Activated naive CD4-positive, alpha-beta T cell treated with Interleukin-2 at 50 U/mL for 16 hours (primary cell): Measurements from ENCODE around the gene FGD6.
"Not testable (repeated sequence)": the region's sequence is repeated elsewhere in the genome, so short reads cannot be mapped to it uniquely, and the experiment has no call there.

Experiments used
- DNase-seq: peaks from one replicate; pipeline ENCODE4 v3.0.0-alpha.2; 2020

Gene FGD6

GRCh38 chr12:95204141-95204866 is 13.0 kb downstream of the FGD6 start:
- DNase-seq = no peak

GRCh38 chr12:95203487-95204030 is 13.7 kb downstream of the FGD6 start:
- DNase-seq = no peak

- no peak for DNase-seq
Observed at GRCh38 chr12:95202691-95203486, 14.4 kb downstream of the FGD6 start.

GRCh38 chr12:95201056-95201670 is 16.1 kb downstream of the FGD6 start:
- no peak for DNase-seq

GRCh38 chr12:95200128-95200894 is 17.0 kb downstream of the FGD6 start:
- DNase-seq = no peak

GRCh38 chr12:95198914-95199313 is 18.4 kb downstream of the FGD6 start:
- no peak for DNase-seq

- DNase-seq = no peak
Observed at GRCh38 chr12:95197636-95198035, 19.6 kb downstream of the FGD6 start.

GRCh38 chr12:95196875-95197569 is 20.2 kb downstream of the FGD6 start:
- not testable (repeated sequence) for DNase-seq

- DNase-seq = no peak
Observed at GRCh38 chr12:95195122-95195521, 22.1 kb downstream of the FGD6 start.

- DNase-seq = no peak
Observed at GRCh38 chr12:95193139-95193538, 24.1 kb downstream of the FGD6 start.

- no peak for DNase-seq
Observed at GRCh38 chr12:95192271-95192670, 25.0 kb downstream of the FGD6 start.

GRCh38 chr12:95191060-95191696 is 26.1 kb downstream of the FGD6 start:
- no peak for DNase-seq

- no peak for DNase-seq
Observed at GRCh38 chr12:95187865-95188415, 29.3 kb downstream of the FGD6 start.

GRCh38 chr12:95185854-95186253 is 31.4 kb downstream of the FGD6 start:
- no peak for DNase-seq

- DNase-seq = no peak
Observed at GRCh38 chr12:95185072-95185471, 32.2 kb downstream of the FGD6 start.

GRCh38 chr12:95184121-95184520 is 33.1 kb downstream of the FGD6 start:
- DNase-seq = no peak

- no peak for DNase-seq
Observed at GRCh38 chr12:95182868-95183415, 34.3 kb downstream of the FGD6 start.

GRCh38 chr12:95181103-95181502 is 36.2 kb downstream of the FGD6 start:
- no peak for DNase-seq

- DNase-seq = no peak
Observed at GRCh38 chr12:95179011-95179410, 38.3 kb downstream of the FGD6 start.

GRCh38 chr12:95178136-95178535 is 39.1 kb downstream of the FGD6 start:
- no peak for DNase-seq

GRCh38 chr12:95177201-95177768 is 40.0 kb downstream of the FGD6 start:
- no peak for DNase-seq
